HEK293 (cell line): ENCODE measurements around the gene IQCH.

ENCODE experiments used
- CTCF ChIA-PET: fragments of 350-600 bp; formaldehyde crosslinking; extraction: SDS; loops from one replicate; lab custom pipeline; 2021; ENCODE audit warnings: antibody characterized with exemption; lab: Yijun Ruan, JAX
- POLR2A ChIA-PET: fragments of 300-600 bp; formaldehyde crosslinking; extraction: SDS; loops from one replicate; lab custom pipeline; 2020; ENCODE audit warnings: antibody characterized with exemption, inconsistent platforms; lab: Yijun Ruan, JAX
- H3K27ac ChIP-seq: fragments of 200-500 bp; sonication (Bioruptor generic); 2 replicates; pipeline ENCODE4 v1.5.1; 2014; ENCODE audit warnings: low read depth, low read length, control low read depth, inconsistent platforms; ENCODE audit errors: extremely low read depth
- H3K36me3 ChIP-seq, 2 experiments: fragments of 200-500 bp in 1 of 2; sonication (Bioruptor generic) in 1 of 2; 1 replicate in 1 of 2; 2 replicates in 1 of 2; pipeline ENCODE4 v1.5.1; 2014 to 2017; ENCODE audit warnings: inconsistent platforms in 2 of 2, low read length in 2 of 2; ENCODE audit not compliant: control insufficient read depth in 2 of 2, insufficient read depth in 1 of 2
- H3K4me1 ChIP-seq: fragments of 200-500 bp; sonication (Bioruptor generic); 2 replicates; pipeline ENCODE4 v1.5.1; 2014; ENCODE audit warnings: mild to moderate bottlenecking, low read length, inconsistent platforms; ENCODE audit not compliant: control insufficient read depth, insufficient read depth
- H3K4me3 ChIP-seq: 2 replicates; pipeline ENCODE4 v1.5.1; 2011; ENCODE audit warnings: low read depth, mild to moderate bottlenecking, control low read depth, low read length, moderate library complexity
- H3K9me3 ChIP-seq: fragments of 200-500 bp; sonication (Bioruptor generic); 2 replicates; pipeline ENCODE4 v1.5.1; 2014; ENCODE audit warnings: low read depth, low read length, inconsistent platforms; ENCODE audit not compliant: control insufficient read depth, insufficient read depth
- HIC1 ChIP-seq: fragments of 450-650 bp; formaldehyde crosslinking; IDR thresholded peaks from 2 replicates; pipeline ENCODE4 v1.5.1; 2016; ENCODE audit warnings: missing biosample characterization, missing genetic modification characterization
- MEIS1 ChIP-seq: sonication (generic); formaldehyde crosslinking; IDR thresholded peaks from 2 replicates; pipeline ENCODE4 v1.8.1; 2022; ENCODE audit warnings: missing genetic modification reagents, mild to moderate bottlenecking, borderline replicate concordance
- SCRT1 ChIP-seq: fragments of 450-650 bp; formaldehyde crosslinking; IDR thresholded peaks from 2 replicates; pipeline ENCODE4 v1.5.1; 2016; ENCODE audit warnings: missing biosample characterization, missing genetic modification characterization, borderline replicate concordance
- TSHZ1 ChIP-seq: fragments of 450-650 bp; formaldehyde crosslinking; IDR thresholded peaks from 2 replicates; pipeline ENCODE4 v1.5.1; 2016; ENCODE audit warnings: missing biosample characterization, missing genetic modification characterization, borderline replicate concordance
- ZBTB20 ChIP-seq: fragments of 450-650 bp; formaldehyde crosslinking; IDR thresholded peaks from 2 replicates; pipeline ENCODE4 v1.5.1; 2016; ENCODE audit warnings: missing biosample characterization, missing genetic modification characterization
- ZBTB48 ChIP-seq: fragments of 450-650 bp; formaldehyde crosslinking; IDR thresholded peaks from 2 replicates; pipeline ENCODE4 v1.5.1; 2016; ENCODE audit warnings: missing biosample characterization, missing genetic modification characterization
- ZNF121 ChIP-seq: fragments of 450-650 bp; formaldehyde crosslinking; IDR thresholded peaks from 2 replicates; pipeline ENCODE4 v1.5.1; 2016; ENCODE audit warnings: missing biosample characterization, missing genetic modification characterization
- ZNF148 ChIP-seq: fragments of 450-650 bp; formaldehyde crosslinking; IDR thresholded peaks from 2 replicates; pipeline ENCODE4 v1.5.0; 2017; ENCODE audit warnings: missing biosample characterization, missing genetic modification characterization, borderline replicate concordance
- ZNF2 ChIP-seq: fragments of 450-650 bp; formaldehyde crosslinking; IDR thresholded peaks from 2 replicates; pipeline ENCODE4 v1.5.1; 2016; ENCODE audit warnings: missing biosample characterization, missing genetic modification characterization
- ZNF362 ChIP-seq: fragments of 450-650 bp; formaldehyde crosslinking; IDR thresholded peaks from 2 replicates; pipeline ENCODE4 v1.5.1; 2016; ENCODE audit warnings: missing biosample characterization, missing genetic modification characterization
- ZNF48 ChIP-seq: fragments of 450-650 bp; formaldehyde crosslinking; IDR thresholded peaks from 2 replicates; pipeline ENCODE4 v1.5.1; 2016; ENCODE audit warnings: missing biosample characterization, missing genetic modification characterization
- ZNF501 ChIP-seq: fragments of 450-650 bp; formaldehyde crosslinking; IDR thresholded peaks from 2 replicates; pipeline ENCODE4 v1.5.1; 2016; ENCODE audit warnings: missing biosample characterization, missing genetic modification characterization
- ZNF571 ChIP-seq: fragments of 450-650 bp; formaldehyde crosslinking; IDR thresholded peaks from 2 replicates; pipeline ENCODE4 v1.5.0; 2017; ENCODE audit warnings: missing biosample characterization, missing genetic modification characterization
- ZNF600 ChIP-seq: fragments of 450-650 bp; formaldehyde crosslinking; IDR thresholded peaks from 2 replicates; pipeline ENCODE4 v1.5.1; 2016; ENCODE audit warnings: missing biosample characterization, missing genetic modification characterization
- ZNF670 ChIP-seq: fragments of 450-650 bp; formaldehyde crosslinking; IDR thresholded peaks from 2 replicates; pipeline ENCODE4 v1.5.1; 2016; ENCODE audit warnings: missing biosample characterization, missing genetic modification characterization, low read depth
- ZNF843 ChIP-seq: fragments of 450-650 bp; formaldehyde crosslinking; IDR thresholded peaks from 2 replicates; pipeline ENCODE4 v1.5.1; 2016; ENCODE audit warnings: missing biosample characterization, missing genetic modification characterization
- ZSCAN30 ChIP-seq: fragments of 450-650 bp; IDR thresholded peaks from 2 replicates; pipeline ENCODE4 v1.5.1; 2018; ENCODE audit warnings: missing biosample characterization, mild to moderate bottlenecking, missing genetic modification characterization, moderate library complexity

The IQCH gene

GRCh38 chr15:67253101-67253500 lies 1.5 kb upstream of the IQCH start (continued):
- no peak for TF ChIP-seq TSHZ1 (tag by site-specific recombination)
- peak; percentile 52; the same call in 1 of the 2 replicates for TF ChIP-seq ZNF600
- TF ChIP-seq ZNF148 (tag by site-specific recombination): no peak
- peak; percentile 98 for TF ChIP-seq ZNF121 (tag by site-specific recombination)
- 0 out of 2 replicates have a peak, but pooled peaks have one; percentile 32 for TF ChIP-seq ZBTB48 (tag by site-specific recombination)
- peak; percentile 75; the same call in 1 of the 2 replicates for TF ChIP-seq HIC1 (tag by site-specific recombination)
- TF ChIP-seq MEIS1: no peak
- TF ChIP-seq, all 188 proteins: peak for 8

- TF ChIP-seq ZNF362 (tag by site-specific recombination) (peak; percentile 64), ZNF48 (no peak)
- ChIA-PET CTCF (interaction anchor here (0.6 kb wide), 1 partner anchor 105 kb away, joined by 3 read pairs; no protein-coding TSS in a partner anchor), POLR2A (interaction anchor here (0.6 to 1.0 kb wide), 4 partner anchors 42 to 206 kb away, joined by 3 to 4 read pairs (median 3); no protein-coding TSS in a partner anchor)
- Histone ChIP-seq H3K27ac (peak overlapping the region; percentile 83), H3K4me3 (peak overlapping the region; percentile 94), H3K4me1 (no peaks in the 10 kb centered on the region), H3K36me3 (peaks cover 0 to 3% of the 10 kb centered on the region in 2 experiments; a peak in 1 of 3 replicates), H3K9me3 (no peaks in the 10 kb centered on the region)
Observed at GRCh38 chr15:67253549-67254237, 893 bp upstream of the IQCH start.

- TF ChIP-seq ZSCAN30 (tag by site-specific recombination) (no peak), ZNF670 (tag by site-specific recombination) (no peak), ZNF571 (no peak), ZNF501 (no peak), SCRT1 (tag by site-specific recombination) (no peak), ZBTB20 (0 out of 2 replicates have a peak, but pooled peaks have one; percentile 34), ZNF2 (no peak), ZNF843 (tag by site-specific recombination) (no peak)
- no peak overlapping the region for H3K27ac ChIP-seq
- ChIA-PET POLR2A (interaction anchor here (0.7 kb wide), 1 partner anchor 190 kb away, joined by 3 read pairs; no protein-coding TSS in a partner anchor), CTCF (interaction anchor here (0.7 to 1.5 kb wide), 3 partner anchors 43 to 348 kb away, joined by 3 to 5 read pairs (median 3); no protein-coding TSS in a partner anchor)
- H3K4me1 ChIP-seq: no peaks in the 10 kb centered on the region
- H3K36me3 ChIP-seq: no peaks in the 10 kb centered on the region
- no peak overlapping the region for H3K4me3 ChIP-seq
- no peaks in the 10 kb centered on the region for H3K9me3 ChIP-seq
Observed at GRCh38 chr15:67256051-67256450, 1.5 kb downstream of the IQCH start.
